Gastroesophageal sphincter (tissue), 4 donors: ENCODE results near the gene GRK4. TPM values are rescaled to one million over a fixed set of nuclear protein-coding genes. Genes with fewer than 3 reads are reported as not detected.

ENCODE experiments used
- ATAC-seq: fragments of 150-250 bp; one replicate; pipeline ENCODE4 v1.9.1; 2016; ENCODE audit warnings: mild to moderate bottlenecking, moderate library complexity
- H3K27ac ChIP-seq, 4 donors: fragments of 200-600 bp; sonication (generic) in 3 of 4; 1 replicate in 3 of 4; 2 replicates in 1 of 4; pipeline ENCODE4 v1.5.1; 2016 to 2019
- H3K27me3 ChIP-seq: fragments of 200-600 bp; sonication (generic); one replicate; pipeline ENCODE4 v1.5.1; 2019
- H3K36me3 ChIP-seq, 2 donors: fragments of 200-600 bp; sonication (generic); one replicate each; pipeline ENCODE4 v1.5.1; 2019; ENCODE audit warnings: control low read depth in 1 of 2
- H3K4me1 ChIP-seq, 3 donors: fragments of 200-600 bp; sonication (generic); 1 replicate in 2 of 3; 2 replicates in 1 of 3; pipeline ENCODE4 v1.5.1; 2016 to 2019; ENCODE audit warnings: control low read depth in 2 of 3
- H3K4me3 ChIP-seq, 2 donors: fragments of 200-600 bp; sonication (generic); one replicate each; pipeline ENCODE4 v1.5.1; 2019; ENCODE audit warnings: mild to moderate bottlenecking in 1 of 2, moderate library complexity in 1 of 2
- H3K9me3 ChIP-seq, 3 donors: fragments of 200-600 bp; sonication (generic); one replicate each; pipeline ENCODE4 v1.5.1; 2017 to 2019; ENCODE audit warnings: control low read depth in 2 of 3
- CTCF ChIP-seq, 4 experiments: fragments of 200-600 bp in 2 of 4; fragments of 450-650 bp in 2 of 4; sonication (generic) in 1 of 4; IDR thresholded peaks; one replicate each; pipeline ENCODE4 v1.5.1; 2017 to 2019; ENCODE audit warnings: antibody characterized with exemption in 4 of 4, mild to moderate bottlenecking in 2 of 4, moderate library complexity in 2 of 4
- EP300 ChIP-seq: sonication (generic); formaldehyde crosslinking; IDR thresholded peaks from one replicate; pipeline ENCODE4 v1.6.1; 2017; ENCODE audit warnings: antibody characterized with exemption, mild to moderate bottlenecking
- POLR2A ChIP-seq, 2 donors: fragments of 450-650 bp; IDR thresholded peaks; one replicate each; pipeline ENCODE4 v1.6.1; 2017; ENCODE audit warnings: antibody characterized with exemption in 2 of 2, mild to moderate bottlenecking in 2 of 2, moderate library complexity in 1 of 2
- POLR2AphosphoS5 ChIP-seq: sonication (generic); formaldehyde crosslinking; IDR thresholded peaks from one replicate; pipeline ENCODE4 v1.6.1; 2017; ENCODE audit warnings: antibody characterized with exemption
- WGBS, 2 donors: methylation state at CpG; one replicate each; pipeline ENCODE4 v1.1.5; 2018; ENCODE audit warnings: low coverage in 1 of 2; 5-methylcytosine and 5-hydroxymethylcytosine counted together
- total RNA-seq, 4 donors: library from RNA; depleted of rRNA; stranded (reverse); fragments of >200 nt; gene quantifications; one replicate each; pipeline ENCODE4 v1.1.0, GENCODE V29; 2016

The GRK4 gene
- total RNA-seq, 4 donors from 2014 or later, result 4.2 to 9.5 (median 6.2) TPM

DNA sequence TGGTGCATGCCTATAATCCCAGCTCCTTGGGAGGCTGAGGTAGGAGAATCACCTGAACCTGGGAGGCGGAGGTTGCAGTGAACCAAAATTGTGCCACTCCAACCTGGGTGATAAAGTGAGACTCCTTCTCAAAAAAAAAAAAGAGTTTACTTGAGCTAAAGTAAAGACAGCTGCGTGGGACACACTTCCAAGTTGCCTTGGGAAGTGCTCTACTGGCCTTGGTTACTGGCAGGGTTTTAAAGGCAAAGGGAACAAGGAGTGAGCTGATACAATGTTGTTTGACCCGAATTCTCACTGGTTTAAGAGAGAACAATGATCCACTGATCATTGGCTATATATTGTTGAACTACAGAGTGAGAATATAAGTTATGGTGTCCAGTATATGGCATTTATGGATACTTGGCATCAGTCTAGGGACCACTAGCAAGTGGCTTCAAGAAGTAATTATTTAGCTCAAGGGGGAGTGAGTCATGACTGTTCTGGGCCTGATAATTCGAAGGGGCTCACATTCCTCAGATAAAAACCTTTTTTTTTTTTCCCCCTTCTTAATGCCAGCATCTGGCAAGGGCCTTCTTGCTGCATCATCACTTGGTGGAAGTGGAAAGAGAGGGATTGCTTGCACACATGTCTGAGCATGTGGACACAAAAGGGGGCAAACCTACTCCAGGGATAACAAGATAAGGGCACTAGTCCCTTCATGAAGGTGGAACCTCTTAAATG is 32.3 kb downstream of the GRK4 start:
- Histone ChIP-seq H3K9me3 (no peaks in the 10 kb centered on the region), H3K27ac (no peak overlapping the region), H3K4me1 (no peaks in the 10 kb centered on the region), H3K36me3 (no peaks in the 10 kb centered on the region), H3K4me3 (no peak overlapping the region), H3K27me3 (no peaks in the 10 kb centered on the region)
- 60 to 88% methylated on average over 3 to 4 of the region's 4 CpGs for WGBS, 2 donors
- ATAC-seq, result no peak
- TF ChIP-seq EP300 (no peak), POLR2A (IDR thresholded peaks at IDR 0.05) (no peak), CTCF (IDR thresholded peaks at IDR 0.05) (no peak), POLR2AphosphoS5 (no peak)

- H3K27ac ChIP-seq, result no peak overlapping the region
- TF ChIP-seq POLR2AphosphoS5, result no peak
- no peak for TF ChIP-seq POLR2A (IDR thresholded peaks at IDR 0.05)
- TF ChIP-seq EP300, result no peak
- TF ChIP-seq CTCF (IDR thresholded peaks at IDR 0.05), result no peak
- H3K36me3 ChIP-seq, result no peaks in the 10 kb centered on the region
- no peak for ATAC-seq
- H3K27me3 ChIP-seq, result no peaks in the 10 kb centered on the region
- H3K9me3 ChIP-seq, result no peaks in the 10 kb centered on the region
- WGBS, 2 donors, result 82 to 100% methylated on average over 3 to 4 of the region's 4 CpGs
- H3K4me3 ChIP-seq, result no peak overlapping the region
- no peaks in the 10 kb centered on the region for H3K4me1 ChIP-seq
Observed at GRCh38 chr4:2996415-2996814, 33.0 kb downstream of the GRK4 start.

GRCh38 chr4:3007724-3008123 is 44.4 kb downstream of the GRK4 start:
- H3K27me3 ChIP-seq, result no peaks in the 10 kb centered on the region
- H3K36me3 ChIP-seq, result no peaks in the 10 kb centered on the region
- no peak overlapping the region for H3K4me3 ChIP-seq
- TF ChIP-seq EP300 (no peak), CTCF (IDR thresholded peaks at IDR 0.05) (no peak), POLR2AphosphoS5 (no peak), POLR2A (IDR thresholded peaks at IDR 0.05) (no peak)
- WGBS, 2 donors, result 100% methylated on average over 2 of the region's 2 CpGs
- peaks cover 0 to 14% (median 0%) of the 10 kb centered on the region in 3 donors for H3K4me1 ChIP-seq
- no peak overlapping the region for H3K27ac ChIP-seq
- H3K9me3 ChIP-seq, result no peaks in the 10 kb centered on the region
- no peak for ATAC-seq

DNA sequence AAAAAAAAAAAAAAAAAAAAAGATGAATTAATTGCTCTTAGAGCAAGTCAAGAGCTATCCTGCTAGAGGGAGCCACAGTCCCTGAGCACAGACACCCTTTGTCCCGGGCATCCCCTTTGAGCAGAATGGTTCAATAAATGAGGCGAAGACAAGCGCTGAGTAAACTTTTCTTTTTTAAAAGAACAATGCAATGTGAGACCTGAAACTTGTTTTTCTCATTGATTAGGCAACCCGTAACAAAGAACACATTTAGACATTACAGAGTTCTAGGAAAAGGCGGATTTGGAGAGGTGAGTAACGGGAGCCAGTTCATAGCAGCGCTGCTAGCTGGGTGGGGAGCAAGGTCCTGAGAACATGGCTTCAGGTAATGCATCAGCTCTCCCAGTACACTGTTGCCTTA is 46.1 kb downstream of the GRK4 start:
- 80% methylated on average over 7 of the region's 7 CpGs for WGBS, 2 donors
- no peak overlapping the region for H3K27ac ChIP-seq

More for the DNA sequence above, 46.1 kb downstream of the GRK4 start:
- no peaks in the 10 kb centered on the region for H3K36me3 ChIP-seq
- TF ChIP-seq CTCF (IDR thresholded peaks at IDR 0.05) (no peak), EP300 (no peak), POLR2A (IDR thresholded peaks at IDR 0.05) (no peak), POLR2AphosphoS5 (no peak)
- H3K4me1 ChIP-seq, result peaks cover 0 to 14% (median 0%) of the 10 kb centered on the region in 3 donors
- H3K9me3 ChIP-seq, result no peaks in the 10 kb centered on the region
- ATAC-seq, result no peak
- no peak overlapping the region for H3K4me3 ChIP-seq
- no peaks in the 10 kb centered on the region for H3K27me3 ChIP-seq
